Lower leg skin (tissue), 4 donors: Measurements from ENCODE around the gene TTC9C. TPM values are rescaled to one million over a fixed set of nuclear protein-coding genes. Genes with fewer than 3 reads are reported as not detected.

Experiments
- DNase-seq, 2 donors: peaks; one replicate each; pipeline ENCODE4 v3.0.0-alpha.2; 2019; ENCODE audit warnings: low spot score in 2 of 2
- H3K4me3 ChIP-seq: fragments of 200-600 bp; sonication (generic); 2 replicates; pipeline ENCODE4 v1.5.1; 2017; ENCODE audit warnings: mild to moderate bottlenecking, low read depth; ENCODE audit not compliant: poor library complexity, severe bottlenecking
- CTCF ChIP-seq, 3 donors: fragments of 450-650 bp; IDR thresholded peaks; one replicate each; pipeline ENCODE4 v1.5.1; 2016; ENCODE audit warnings: antibody characterized with exemption in 3 of 3, mild to moderate bottlenecking in 3 of 3, moderate library complexity in 2 of 3
- POLR2A ChIP-seq, 2 donors: fragments of 450-650 bp; IDR thresholded peaks; one replicate each; pipeline ENCODE4 v1.6.1; 2016 to 2017; ENCODE audit warnings: antibody characterized with exemption in 2 of 2, mild to moderate bottlenecking in 1 of 2, moderate library complexity in 1 of 2
- WGBS, 2 donors: methylation state at CpG; one replicate each; pipeline ENCODE4 v1.1.5; 2018; 5-methylcytosine and 5-hydroxymethylcytosine counted together
- intact Hi-C: fragments of 100-400 bp; cut with DNase I; formaldehyde crosslinking; loops from one replicate; pipeline ENCODE4 v1.15.0; 2023; ENCODE audit warnings: low total_unique reads
- total RNA-seq, 4 donors: library from RNA; depleted of rRNA; stranded (reverse); fragments of >200 nt; gene quantifications; one replicate each; pipeline ENCODE4 v1.1.0, GENCODE V29; 2016

Gene TTC9C
- total RNA-seq, 4 donors from 2014 or later: 23.7 to 44.7 (median 33.9) TPM

- TF ChIP-seq CTCF (IDR thresholded peaks at IDR 0.05) (no peak), POLR2A (IDR thresholded peaks at IDR 0.05) (no peak)
- DNase-seq: no peak
- H3K4me3 ChIP-seq: no peak overlapping the region
- intact Hi-C loops: no loop called here
- 91 to 95% methylated on average over 2 of the region's 2 CpGs for WGBS, 2 donors
Measured at GRCh38 chr11:62713343-62713742, 14.9 kb upstream of the TTC9C start.

DNA sequence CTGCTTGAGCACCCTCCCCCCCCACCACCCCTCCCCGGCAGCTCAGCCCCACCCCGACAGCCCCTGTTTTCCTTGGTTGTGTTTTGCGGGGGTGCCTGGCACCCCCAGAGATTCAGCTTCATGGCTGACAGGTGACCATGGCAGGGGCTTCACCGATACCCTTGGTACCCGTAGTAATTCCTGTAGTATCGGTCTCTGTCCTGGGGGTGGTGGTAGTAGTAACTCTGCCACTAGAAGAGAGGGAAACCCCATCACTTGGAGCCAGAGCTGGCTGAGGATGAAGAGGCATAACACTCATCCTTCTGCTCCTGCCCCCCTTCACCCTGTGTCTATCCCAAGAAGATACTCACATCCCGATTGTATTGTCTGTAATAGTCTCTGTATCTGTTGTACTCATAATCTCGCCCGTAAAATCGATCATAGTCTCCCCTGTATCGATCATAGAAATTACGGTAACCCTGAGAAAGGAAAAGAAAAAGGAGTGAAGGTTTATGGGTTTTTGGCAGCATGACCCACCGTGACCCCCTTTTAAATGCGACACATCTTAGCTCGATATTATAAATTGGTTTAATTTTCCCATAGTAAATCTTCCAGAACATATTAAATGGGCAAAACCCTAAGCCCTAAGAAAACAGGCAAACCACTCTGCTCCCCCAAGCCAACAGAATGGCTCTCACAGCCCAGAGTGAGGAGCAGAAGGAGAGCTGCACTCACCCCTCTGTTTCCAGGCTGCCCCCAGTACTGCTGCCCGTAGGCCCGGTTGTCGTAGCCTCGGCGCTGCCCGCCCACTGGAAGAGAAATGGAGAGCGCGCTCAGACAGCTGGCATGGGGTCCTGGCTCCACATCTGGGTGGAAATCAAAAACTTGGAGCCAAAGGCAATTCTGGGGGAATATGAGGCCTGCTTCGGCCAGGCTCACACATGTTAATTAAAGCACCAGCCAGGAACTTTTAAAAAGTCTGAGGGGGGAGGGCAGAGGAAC is 12.8 kb upstream of the TTC9C start:
- WGBS, 2 donors: 81 to 88% methylated on average over 24 of the region's 24 CpGs

GRCh38 chr11:62716206-62716605 is 12.1 kb upstream of the TTC9C start:
- WGBS, 2 donors: 85 to 88% methylated on average over 5 of the region's 5 CpGs
- H3K4me3 ChIP-seq: no peak overlapping the region
- TF ChIP-seq POLR2A (IDR thresholded peaks at IDR 0.05) (no peak), CTCF (IDR thresholded peaks at IDR 0.05) (no peak)
- DNase-seq: no peak
- intact Hi-C loops: no loop called here

More for the DNA sequence above, 12.8 kb upstream of the TTC9C start:
- H3K4me3 ChIP-seq: no peak overlapping the region
- intact Hi-C loops: no loop called here
- TF ChIP-seq CTCF (IDR thresholded peaks at IDR 0.05) (no peak), POLR2A (IDR thresholded peaks at IDR 0.05) (no peak)
- no peak for DNase-seq

- 72 to 80% methylated on average over 11 of the region's 11 CpGs for WGBS, 2 donors
- TF ChIP-seq POLR2A (IDR thresholded peaks at IDR 0.05) (no peak), CTCF (IDR thresholded peaks at IDR 0.05) (no peak)
- DNase-seq: no peak
- intact Hi-C loops: no loop called here
- H3K4me3 ChIP-seq: no peak overlapping the region
Measured at GRCh38 chr11:62716816-62717215, 11.5 kb upstream of the TTC9C start.

DNA sequence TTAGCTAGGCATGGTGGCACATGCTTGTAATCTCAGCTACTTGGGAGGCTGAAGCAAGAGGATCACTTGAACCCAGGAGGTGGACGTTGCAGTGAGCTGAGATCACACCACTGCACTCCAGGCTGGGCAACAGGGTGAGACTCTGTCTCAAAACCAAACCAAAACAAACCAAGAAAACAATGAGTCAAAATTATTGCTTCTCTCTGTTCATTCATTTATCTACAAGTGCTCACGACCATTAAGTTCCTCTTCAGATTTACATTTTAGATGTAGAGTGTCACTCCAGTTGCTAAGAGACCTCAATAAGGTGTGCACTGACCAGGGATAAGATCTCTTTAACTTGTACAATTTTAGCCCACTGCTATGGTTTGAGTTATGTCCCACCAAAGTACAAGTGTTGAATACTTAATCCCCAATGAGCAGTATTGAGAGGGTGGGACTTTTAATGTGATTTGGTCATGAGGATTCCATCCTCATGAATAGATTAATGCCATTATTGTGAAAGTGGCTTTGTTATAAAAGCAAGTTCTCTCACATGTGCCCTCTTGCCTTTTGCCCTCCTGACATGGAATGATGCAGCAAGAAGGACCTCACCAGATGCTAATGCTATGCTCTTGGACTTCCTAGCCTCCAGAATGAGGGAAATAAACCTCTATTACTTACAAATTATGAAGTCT is 8.8 kb upstream of the TTC9C start:
- H3K4me3 ChIP-seq: no peak overlapping the region
- intact Hi-C loops: no loop called here
- TF ChIP-seq CTCF (IDR thresholded peaks at IDR 0.05): no peak
- TF ChIP-seq POLR2A (IDR thresholded peaks at IDR 0.05): no peak
- DNase-seq: no peak
- WGBS, 2 donors: 73 to 88% methylated on average over 2 of the region's 2 CpGs
